NCI-H774 (cell line): ENCODE data around the gene SEC22C.

Source experiments
- DNase-seq: peaks from one replicate; lab custom pipeline; 2025; lab: John Stamatoyannopoulos, UW

The SEC22C gene

GRCh38 chr3:42498034-42498433, 83.7 kb downstream of the SEC22C start:
- no peak for DNase-seq
